HG03025 (cell line): ENCODE results near the gene UBE2B.
"Not testable (repeated sequence)": the region's sequence is repeated elsewhere in the genome, so short reads cannot be mapped to it uniquely, and the experiment has no call there.

Experiments used
- ATAC-seq: cut with Tn5 transposase; IDR thresholded peaks from one replicate; pipeline ENCODE4 v1.9.1; 2021; ENCODE audit warnings: mild to moderate bottlenecking, moderate library complexity; ENCODE audit not compliant: unreplicated experiment, low FRiP score

UBE2B gene

DNA sequence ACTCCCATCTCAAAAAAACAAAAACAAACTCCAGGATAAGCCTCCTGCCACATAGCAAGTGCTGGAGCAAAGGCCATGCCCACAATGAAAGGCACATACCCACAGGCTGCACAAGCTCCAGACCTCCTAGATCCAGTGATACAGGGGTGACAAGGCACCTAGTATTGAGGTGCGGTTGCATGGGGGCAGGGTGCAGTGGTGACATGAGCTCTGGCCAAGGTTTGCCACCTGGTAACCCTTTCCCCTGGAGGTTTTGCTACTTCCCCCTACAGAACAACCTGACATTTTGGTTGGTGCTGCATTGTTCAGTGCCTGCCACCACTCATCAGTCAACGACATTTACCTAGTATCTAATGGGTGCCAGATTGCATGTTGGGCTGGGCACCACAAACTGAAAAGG lies 25.8 kb downstream of the UBE2B start:
- ATAC-seq: no peak

GRCh38 chr5:134398609-134399155 lies 27.3 kb downstream of the UBE2B start:
- no peak for ATAC-seq

DNA sequence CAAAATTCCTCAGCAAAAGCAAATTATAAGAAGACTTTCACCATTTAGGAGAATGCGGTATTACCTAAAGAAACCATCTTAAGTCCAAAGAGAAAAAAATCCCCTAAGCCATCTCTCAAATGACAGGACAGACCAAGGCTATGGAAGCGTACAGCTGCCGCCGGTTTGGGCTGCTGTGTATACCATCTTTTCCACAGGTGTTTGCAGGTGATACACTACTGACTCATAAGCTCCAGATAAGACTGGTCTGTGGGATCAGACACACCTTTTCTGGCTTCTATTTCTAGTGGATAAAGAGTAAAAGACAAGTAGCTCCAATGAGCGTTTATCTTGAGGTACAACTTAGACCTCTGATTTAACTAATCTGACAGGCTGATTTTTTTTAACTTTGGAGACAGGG lies 32.6 kb downstream of the UBE2B start:
- no peak for ATAC-seq

GRCh38 chr5:134406390-134406789 lies 35.0 kb downstream of the UBE2B start:
- no peak for ATAC-seq

GRCh38 chr5:134409321-134409720 lies 38.0 kb downstream of the UBE2B start:
- ATAC-seq: no peak

DNA sequence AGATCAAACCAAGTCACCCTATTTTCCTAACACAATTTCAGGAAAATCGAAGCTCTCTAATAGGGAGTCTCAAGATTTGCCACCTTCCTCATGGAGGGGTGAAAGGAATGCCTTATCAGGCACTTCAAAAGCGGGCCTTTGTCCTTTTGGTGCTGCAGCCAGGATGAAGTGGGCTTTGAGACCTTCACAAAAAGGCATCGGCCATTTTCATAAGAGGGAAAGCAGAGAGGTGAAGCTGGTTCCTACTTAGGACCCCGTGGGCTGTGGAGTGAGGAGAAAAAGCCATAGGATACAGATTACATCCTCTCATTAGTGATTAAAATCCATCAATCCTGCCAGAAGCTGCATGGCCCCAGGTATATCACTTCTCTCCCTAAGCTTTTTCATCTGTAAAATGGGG lies 39.5 kb downstream of the UBE2B start:
- no peak for ATAC-seq

- no peak for ATAC-seq
Measured at GRCh38 chr5:134411228-134411545, 39.8 kb downstream of the UBE2B start.

DNA sequence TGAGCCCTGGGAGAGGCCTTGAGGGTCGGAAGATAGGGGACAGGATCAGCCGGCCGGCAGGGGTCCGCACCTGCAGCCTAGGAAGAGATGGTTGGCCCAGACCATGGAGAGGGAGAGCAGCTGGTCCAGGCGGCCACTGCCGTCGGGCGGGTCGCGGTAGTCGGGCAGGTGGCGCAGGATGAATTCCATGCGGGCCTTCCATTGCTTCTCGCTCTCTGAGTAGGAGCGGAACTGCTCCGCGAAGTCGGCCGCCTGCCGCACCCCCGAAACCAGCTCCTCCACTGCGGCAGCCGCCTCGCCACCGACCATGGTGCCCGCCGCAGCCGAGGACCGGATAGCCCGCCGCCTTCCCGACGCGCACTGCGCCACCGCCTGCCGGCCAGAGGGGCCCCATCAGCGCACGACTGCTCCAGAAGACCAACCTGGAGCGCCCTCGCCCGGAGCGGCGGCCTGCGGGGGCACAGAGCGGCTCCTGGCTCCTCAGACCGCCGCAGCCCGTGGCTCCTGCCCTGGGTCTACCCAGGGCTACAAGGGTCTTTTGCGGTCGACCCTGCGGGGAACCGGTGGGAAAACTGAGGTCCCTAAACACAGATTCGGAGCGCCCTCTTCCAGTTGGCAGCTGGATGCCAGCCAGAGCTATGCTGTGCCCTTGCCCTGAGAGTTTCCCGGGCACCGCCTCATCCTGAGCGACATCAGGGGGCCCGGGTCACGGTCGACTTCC lies 40.3 kb downstream of the UBE2B start, which contains the start of gene CDKN2AIPNL:
TSS of gene CDKN2AIPNL (minus strand) at position 336 of the 721 bp plus-strand sequence. CDS start at position 309, 27 bp downstream.
- peak; percentile 92 for ATAC-seq

DNA sequence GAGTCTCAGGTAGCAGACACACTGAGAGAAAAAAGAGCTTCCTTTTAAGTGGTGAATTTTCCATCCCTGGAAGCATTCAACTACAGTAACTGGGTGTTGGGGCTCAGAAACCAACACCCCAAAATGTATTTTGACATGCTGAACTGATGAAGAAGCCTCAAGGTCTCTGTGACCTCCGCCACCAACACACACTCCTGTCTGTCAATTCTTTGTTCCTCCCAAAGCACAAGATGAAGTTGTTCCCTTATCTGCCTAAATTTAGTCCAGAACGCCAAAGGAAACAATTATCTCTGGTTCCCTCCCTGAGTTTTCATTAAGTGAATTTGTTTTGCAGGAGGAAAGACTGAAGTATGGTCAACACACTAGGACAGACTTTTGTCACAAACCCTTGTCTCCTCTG lies 41.7 kb downstream of the UBE2B start:
- no peak for ATAC-seq

GRCh38 chr5:134417707-134418106 lies 46.3 kb downstream of the UBE2B start:
- ATAC-seq: no peak

DNA sequence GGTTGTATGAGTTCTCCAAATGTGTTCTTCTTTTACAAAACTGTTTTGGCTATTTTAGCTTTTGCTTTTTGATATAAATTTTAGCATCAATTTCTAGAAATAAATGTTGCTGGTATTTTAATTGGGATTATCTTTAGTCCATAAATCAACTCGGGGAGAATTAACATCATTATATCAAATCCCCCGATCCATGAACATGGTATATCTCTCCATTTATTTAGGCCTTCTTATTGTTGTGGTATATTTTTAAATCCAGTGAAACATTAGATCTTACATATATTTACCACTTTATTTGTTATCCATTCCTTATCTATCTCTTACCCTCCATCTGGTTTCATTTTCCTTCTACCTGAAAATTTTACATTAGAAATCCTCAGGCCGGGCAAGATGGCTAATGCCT lies 47.6 kb downstream of the UBE2B start:
- no peak for ATAC-seq

DNA sequence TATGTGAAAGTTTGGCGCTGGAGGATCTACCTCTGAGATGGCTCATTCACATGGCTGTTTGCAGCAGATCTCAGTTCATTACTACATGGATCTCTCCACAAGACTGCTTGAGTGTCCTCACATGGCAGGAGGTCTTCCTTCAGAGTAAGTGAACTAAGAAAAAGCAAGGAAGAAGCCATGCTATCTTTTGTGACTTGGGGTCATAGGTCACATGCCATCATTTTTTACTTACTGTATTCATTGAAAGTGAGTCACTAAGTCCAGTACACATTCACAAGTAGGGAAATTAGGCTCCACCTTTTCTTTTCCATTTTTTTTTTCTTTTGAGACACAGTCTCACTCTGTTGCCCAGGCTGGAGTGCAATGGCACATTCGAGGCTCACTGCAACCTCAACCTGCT lies 49.0 kb downstream of the UBE2B start:
- no peak for ATAC-seq

DNA sequence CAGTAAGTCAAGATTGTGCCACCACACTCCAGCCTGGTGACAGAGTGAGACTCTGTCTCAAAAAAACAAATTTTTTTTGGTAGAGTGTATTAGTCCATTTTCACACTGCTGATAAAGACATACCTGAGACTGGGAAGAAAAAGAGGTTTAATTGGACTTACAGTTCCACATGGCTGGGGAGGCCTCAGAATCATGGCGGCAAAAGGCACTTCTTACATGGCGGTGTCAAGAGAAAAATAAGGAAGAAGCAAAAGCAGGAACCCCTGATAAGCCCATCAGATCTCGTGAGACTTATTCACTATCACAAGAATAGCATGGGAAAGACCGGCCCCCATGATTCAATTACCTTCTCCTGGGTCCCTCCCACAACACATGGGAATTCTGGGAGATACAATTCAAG lies 49.7 kb downstream of the UBE2B start:
- ATAC-seq: not testable (repeated sequence)

GRCh38 chr5:134422791-134423365 lies 51.5 kb downstream of the UBE2B start:
- no peak for ATAC-seq

GRCh38 chr5:134423376-134423775 lies 52.0 kb downstream of the UBE2B start:
- ATAC-seq: no peak

GRCh38 chr5:134426361-134426760 lies 55.0 kb downstream of the UBE2B start:
- ATAC-seq: no peak

DNA sequence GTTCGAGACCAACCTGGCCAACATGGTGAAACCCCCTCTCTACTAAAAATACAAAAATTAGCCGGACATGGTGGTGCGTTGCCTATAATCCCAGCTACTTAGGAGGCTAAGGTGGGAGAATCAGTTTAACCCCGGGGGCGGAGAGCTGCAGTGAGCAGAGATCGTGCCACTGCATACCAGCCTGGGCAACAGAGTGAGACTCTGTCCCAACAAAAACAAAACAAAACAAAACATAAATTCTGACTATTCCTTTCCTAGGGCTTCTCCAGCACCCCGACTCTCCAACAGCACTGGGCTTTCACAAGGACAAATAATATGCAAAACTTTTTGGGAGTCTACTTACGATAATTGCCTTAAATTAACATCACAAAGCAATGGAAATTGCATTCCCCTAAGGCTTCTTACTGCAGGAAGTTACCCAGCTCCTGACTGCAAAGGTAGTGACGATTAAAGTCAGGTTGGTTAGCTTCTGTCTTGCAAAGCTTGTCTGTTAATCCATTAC lies 56.2 kb downstream of the UBE2B start:
- ATAC-seq: no peak

- ATAC-seq: no peak
Measured at GRCh38 chr5:134430001-134430569, 58.7 kb downstream of the UBE2B start.

GRCh38 chr5:134432174-134432573 lies 60.8 kb downstream of the UBE2B start:
- no peak for ATAC-seq

- ATAC-seq: no peak
Measured at GRCh38 chr5:134432677-134433359, 61.4 kb downstream of the UBE2B start.

DNA sequence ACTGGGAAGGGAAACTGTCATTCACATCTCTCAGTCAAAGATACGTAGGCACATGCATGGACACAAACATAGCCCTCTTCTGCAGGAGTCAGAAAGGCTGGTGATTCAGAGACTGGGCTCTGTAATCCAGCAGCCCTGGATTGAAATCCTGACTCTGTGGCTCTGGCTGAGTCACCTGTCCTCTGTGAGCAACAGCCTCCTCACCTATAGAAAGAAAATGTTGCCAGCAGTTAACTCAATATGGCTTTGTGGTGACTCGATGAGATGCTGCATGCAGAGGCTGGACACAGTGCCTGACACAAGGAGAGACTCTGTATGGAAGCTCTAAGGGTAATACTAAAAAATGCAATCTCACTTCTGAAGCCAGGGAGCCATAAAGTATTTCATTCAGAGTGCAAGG lies 64.2 kb downstream of the UBE2B start:
- no peak for ATAC-seq
